HepG2 (cell line): Measurements from ENCODE around the gene EIF2S2. TPM values are rescaled to one million over a fixed set of nuclear protein-coding genes. Genes with fewer than 3 reads are reported as not detected.

Source experiments
- CC2D1A ChIP-seq: sonication (generic); formaldehyde crosslinking; IDR thresholded peaks from 2 replicates; pipeline ENCODE4 v1.8.1; 2023; ENCODE audit warnings: mild to moderate bottlenecking, missing genetic modification reagents
- KLF11 ChIP-seq: IDR thresholded peaks from 2 replicates; pipeline ENCODE4 v1.6.1; 2016; ENCODE audit warnings: missing compliant biosample characterization
- MIER2 ChIP-seq: IDR thresholded peaks from 2 replicates; pipeline ENCODE4 v1.6.1; 2016; ENCODE audit warnings: missing biosample characterization, missing genetic modification reagents
- POLR2AphosphoS2 ChIP-seq: IDR thresholded peaks from 2 replicates; pipeline ENCODE4 v1.6.1; 2011; ENCODE audit warnings: low read depth, low read length, improper control_type of control experiment
- POLR2G ChIP-seq: fragments of 200-400 bp; formaldehyde crosslinking; IDR thresholded peaks from 2 replicates; pipeline ENCODE4 v1.6.1; 2018; ENCODE audit warnings: mild to moderate bottlenecking, low read depth, low read length, moderate library complexity
- RBFOX2 ChIP-seq: fragments of 200-400 bp; formaldehyde crosslinking; IDR thresholded peaks from 2 replicates; pipeline ENCODE4 v1.6.1; 2017; ENCODE audit warnings: low read depth, mild to moderate bottlenecking, low read length
- RXRB ChIP-seq: IDR thresholded peaks from 2 replicates; pipeline ENCODE4 v1.6.1; 2016; ENCODE audit warnings: borderline replicate concordance, missing genetic modification reagents, missing compliant biosample characterization
- SALL2 ChIP-seq: sonication (generic); formaldehyde crosslinking; IDR thresholded peaks from 2 replicates; pipeline ENCODE4 v1.8.1; 2023; ENCODE audit warnings: mild to moderate bottlenecking, missing genetic modification reagents, inconsistent platforms
- SIN3A ChIP-seq: IDR thresholded peaks from 2 replicates; pipeline ENCODE4 v1.6.1; 2011; ENCODE audit warnings: low read depth, mild to moderate bottlenecking, control low read depth, low read length, borderline replicate concordance
- SRSF4 ChIP-seq: fragments of 200-400 bp; formaldehyde crosslinking; IDR thresholded peaks from one replicate; pipeline ENCODE4 v1.6.1; 2018; ENCODE audit warnings: mild to moderate bottlenecking, low read depth, low read length, moderate library complexity; ENCODE audit not compliant: poor library complexity, severe bottlenecking
- TEAD2 ChIP-seq: sonication (generic); formaldehyde crosslinking; IDR thresholded peaks from 2 replicates; pipeline ENCODE4 v1.9.0; 2021; ENCODE audit warnings: missing genetic modification reagents
- ZNF264 ChIP-seq: sonication (generic); formaldehyde crosslinking; IDR thresholded peaks from 2 replicates; pipeline ENCODE4 v1.4.0; 2020; ENCODE audit warnings: missing genetic modification reagents
- ZSCAN30 ChIP-seq: sonication (generic); formaldehyde crosslinking; IDR thresholded peaks from 2 replicates; pipeline ENCODE4 v1.5.0; 2020; ENCODE audit warnings: mild to moderate bottlenecking, missing genetic modification reagents
- polyA plus RNA-seq, 8 experiments: library from polyadenylated mRNA; depleted of rRNA in 3 of 8; stranded (reverse) in 7 of 8; unstranded in 1 of 8; fragments of >200 nt; fragmentation: Illumina TruSeq in 4 of 8; extraction: Trizol in 4 of 8; gene quantifications; 2 replicates each; pipeline versions ENCODE4 v1.2.1 to v1.2.3, GENCODE V29; 2011 to 2016; ENCODE audit warnings: low read depth in 4 of 8, missing spikeins in 1 of 8, mixed read lengths in 1 of 8; ENCODE audit not compliant: insufficient read depth in 1 of 8
- total RNA-seq, 5 experiments: library from RNA; depleted of rRNA; stranded (reverse); fragments of >200 nt; fragmentation: Illumina TruSeq; extraction: Trizol; gene quantifications; 2 replicates each; pipeline ENCODE4 v1.2.3, GENCODE V29; 2016; ENCODE audit warnings: low read depth in 1 of 5
- TF ChIP-seq, protein P1 (sequence below): sonication (generic); formaldehyde crosslinking; IDR thresholded peaks from 2 replicates; pipeline ENCODE4 v1.5.1; 2020; ENCODE audit warnings: missing genetic modification reagents, mild to moderate bottlenecking, borderline replicate concordance
- TF ChIP-seq, protein P2 (sequence below): sonication (generic); formaldehyde crosslinking; IDR thresholded peaks from 2 replicates; pipeline ENCODE4 v1.4.0; 2020; ENCODE audit warnings: missing genetic modification reagents, borderline replicate concordance
- TF ChIP-seq, protein P3 (sequence below): sonication (generic); formaldehyde crosslinking; IDR thresholded peaks from one replicate; pipeline ENCODE4 v1.5.1; 2020; ENCODE audit warnings: mild to moderate bottlenecking, missing genetic modification reagents; ENCODE audit errors: not compliant biosample characterization

Gene EIF2S2
- total and polyA plus RNA-seq, 2 of the 13 experiments (the other 11 are each of a cell fraction or from before 2014, with no cell fraction given), result 126 to 213 TPM

DNA sequence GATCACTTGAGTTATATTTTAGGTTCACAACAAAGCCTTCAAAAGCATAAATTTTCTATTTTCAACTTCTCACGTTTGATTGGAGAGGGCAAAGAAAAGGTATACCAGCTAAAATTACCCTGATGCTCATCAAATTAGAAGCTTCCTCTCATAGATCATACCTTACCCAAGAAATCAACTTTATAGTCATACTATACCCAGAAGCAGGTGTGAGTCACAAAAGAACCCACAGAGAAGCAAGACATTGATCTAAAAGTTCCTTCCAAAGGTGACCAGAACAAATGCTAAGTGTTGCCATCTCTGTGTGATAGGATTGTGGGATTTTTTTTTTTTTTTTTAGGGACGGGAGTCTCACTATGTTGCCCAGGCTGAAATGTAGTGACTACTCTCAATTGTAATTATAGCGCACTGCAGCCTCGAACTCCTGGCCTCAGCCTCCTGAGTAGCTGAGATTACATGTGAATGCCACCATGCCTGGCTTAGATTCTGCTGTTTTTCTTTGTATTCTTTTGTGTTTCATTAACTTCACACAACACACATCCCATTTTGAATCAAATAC is 3.3 kb downstream of the EIF2S2 start (continued):
- TF ChIP-seq ZSCAN30 (CRISPR knock-in tag), result no peak
- TF ChIP-seq RXRB (CRISPR knock-in tag), result 0 out of 2 replicates have a peak, but pooled peaks have one; percentile 7
- TF ChIP-seq CC2D1A (CRISPR knock-in tag), result no peak
- TF ChIP-seq, protein P1, sequence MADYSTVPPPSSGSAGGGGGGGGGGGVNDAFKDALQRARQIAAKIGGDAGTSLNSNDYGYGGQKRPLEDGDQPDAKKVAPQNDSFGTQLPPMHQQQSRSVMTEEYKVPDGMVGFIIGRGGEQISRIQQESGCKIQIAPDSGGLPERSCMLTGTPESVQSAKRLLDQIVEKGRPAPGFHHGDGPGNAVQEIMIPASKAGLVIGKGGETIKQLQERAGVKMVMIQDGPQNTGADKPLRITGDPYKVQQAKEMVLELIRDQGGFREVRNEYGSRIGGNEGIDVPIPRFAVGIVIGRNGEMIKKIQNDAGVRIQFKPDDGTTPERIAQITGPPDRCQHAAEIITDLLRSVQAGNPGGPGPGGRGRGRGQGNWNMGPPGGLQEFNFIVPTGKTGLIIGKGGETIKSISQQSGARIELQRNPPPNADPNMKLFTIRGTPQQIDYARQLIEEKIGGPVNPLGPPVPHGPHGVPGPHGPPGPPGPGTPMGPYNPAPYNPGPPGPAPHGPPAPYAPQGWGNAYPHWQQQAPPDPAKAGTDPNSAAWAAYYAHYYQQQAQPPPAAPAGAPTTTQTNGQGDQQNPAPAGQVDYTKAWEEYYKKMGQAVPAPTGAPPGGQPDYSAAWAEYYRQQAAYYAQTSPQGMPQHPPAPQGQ (CRISPR knock-in tag), result no peak
- TF ChIP-seq SALL2 (CRISPR knock-in tag), result no peak
- no peak for TF ChIP-seq SIN3A
- 0 out of 2 replicates have a peak, but pooled peaks have one; percentile 29 for TF ChIP-seq ZNF264
- peak; percentile 11; the same call in 1 of the 2 replicates for TF ChIP-seq RBFOX2
- TF ChIP-seq POLR2G, result peak; percentile 49; the same call in 1 of the 2 replicates
- TF ChIP-seq, protein P2, sequence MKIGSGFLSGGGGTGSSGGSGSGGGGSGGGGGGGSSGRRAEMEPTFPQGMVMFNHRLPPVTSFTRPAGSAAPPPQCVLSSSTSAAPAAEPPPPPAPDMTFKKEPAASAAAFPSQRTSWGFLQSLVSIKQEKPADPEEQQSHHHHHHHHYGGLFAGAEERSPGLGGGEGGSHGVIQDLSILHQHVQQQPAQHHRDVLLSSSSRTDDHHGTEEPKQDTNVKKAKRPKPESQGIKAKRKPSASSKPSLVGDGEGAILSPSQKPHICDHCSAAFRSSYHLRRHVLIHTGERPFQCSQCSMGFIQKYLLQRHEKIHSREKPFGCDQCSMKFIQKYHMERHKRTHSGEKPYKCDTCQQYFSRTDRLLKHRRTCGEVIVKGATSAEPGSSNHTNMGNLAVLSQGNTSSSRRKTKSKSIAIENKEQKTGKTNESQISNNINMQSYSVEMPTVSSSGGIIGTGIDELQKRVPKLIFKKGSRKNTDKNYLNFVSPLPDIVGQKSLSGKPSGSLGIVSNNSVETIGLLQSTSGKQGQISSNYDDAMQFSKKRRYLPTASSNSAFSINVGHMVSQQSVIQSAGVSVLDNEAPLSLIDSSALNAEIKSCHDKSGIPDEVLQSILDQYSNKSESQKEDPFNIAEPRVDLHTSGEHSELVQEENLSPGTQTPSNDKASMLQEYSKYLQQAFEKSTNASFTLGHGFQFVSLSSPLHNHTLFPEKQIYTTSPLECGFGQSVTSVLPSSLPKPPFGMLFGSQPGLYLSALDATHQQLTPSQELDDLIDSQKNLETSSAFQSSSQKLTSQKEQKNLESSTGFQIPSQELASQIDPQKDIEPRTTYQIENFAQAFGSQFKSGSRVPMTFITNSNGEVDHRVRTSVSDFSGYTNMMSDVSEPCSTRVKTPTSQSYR (CRISPR knock-in tag), result no peak
- TF ChIP-seq MIER2 (CRISPR knock-in tag), result no peak
- TF ChIP-seq, protein P3, sequence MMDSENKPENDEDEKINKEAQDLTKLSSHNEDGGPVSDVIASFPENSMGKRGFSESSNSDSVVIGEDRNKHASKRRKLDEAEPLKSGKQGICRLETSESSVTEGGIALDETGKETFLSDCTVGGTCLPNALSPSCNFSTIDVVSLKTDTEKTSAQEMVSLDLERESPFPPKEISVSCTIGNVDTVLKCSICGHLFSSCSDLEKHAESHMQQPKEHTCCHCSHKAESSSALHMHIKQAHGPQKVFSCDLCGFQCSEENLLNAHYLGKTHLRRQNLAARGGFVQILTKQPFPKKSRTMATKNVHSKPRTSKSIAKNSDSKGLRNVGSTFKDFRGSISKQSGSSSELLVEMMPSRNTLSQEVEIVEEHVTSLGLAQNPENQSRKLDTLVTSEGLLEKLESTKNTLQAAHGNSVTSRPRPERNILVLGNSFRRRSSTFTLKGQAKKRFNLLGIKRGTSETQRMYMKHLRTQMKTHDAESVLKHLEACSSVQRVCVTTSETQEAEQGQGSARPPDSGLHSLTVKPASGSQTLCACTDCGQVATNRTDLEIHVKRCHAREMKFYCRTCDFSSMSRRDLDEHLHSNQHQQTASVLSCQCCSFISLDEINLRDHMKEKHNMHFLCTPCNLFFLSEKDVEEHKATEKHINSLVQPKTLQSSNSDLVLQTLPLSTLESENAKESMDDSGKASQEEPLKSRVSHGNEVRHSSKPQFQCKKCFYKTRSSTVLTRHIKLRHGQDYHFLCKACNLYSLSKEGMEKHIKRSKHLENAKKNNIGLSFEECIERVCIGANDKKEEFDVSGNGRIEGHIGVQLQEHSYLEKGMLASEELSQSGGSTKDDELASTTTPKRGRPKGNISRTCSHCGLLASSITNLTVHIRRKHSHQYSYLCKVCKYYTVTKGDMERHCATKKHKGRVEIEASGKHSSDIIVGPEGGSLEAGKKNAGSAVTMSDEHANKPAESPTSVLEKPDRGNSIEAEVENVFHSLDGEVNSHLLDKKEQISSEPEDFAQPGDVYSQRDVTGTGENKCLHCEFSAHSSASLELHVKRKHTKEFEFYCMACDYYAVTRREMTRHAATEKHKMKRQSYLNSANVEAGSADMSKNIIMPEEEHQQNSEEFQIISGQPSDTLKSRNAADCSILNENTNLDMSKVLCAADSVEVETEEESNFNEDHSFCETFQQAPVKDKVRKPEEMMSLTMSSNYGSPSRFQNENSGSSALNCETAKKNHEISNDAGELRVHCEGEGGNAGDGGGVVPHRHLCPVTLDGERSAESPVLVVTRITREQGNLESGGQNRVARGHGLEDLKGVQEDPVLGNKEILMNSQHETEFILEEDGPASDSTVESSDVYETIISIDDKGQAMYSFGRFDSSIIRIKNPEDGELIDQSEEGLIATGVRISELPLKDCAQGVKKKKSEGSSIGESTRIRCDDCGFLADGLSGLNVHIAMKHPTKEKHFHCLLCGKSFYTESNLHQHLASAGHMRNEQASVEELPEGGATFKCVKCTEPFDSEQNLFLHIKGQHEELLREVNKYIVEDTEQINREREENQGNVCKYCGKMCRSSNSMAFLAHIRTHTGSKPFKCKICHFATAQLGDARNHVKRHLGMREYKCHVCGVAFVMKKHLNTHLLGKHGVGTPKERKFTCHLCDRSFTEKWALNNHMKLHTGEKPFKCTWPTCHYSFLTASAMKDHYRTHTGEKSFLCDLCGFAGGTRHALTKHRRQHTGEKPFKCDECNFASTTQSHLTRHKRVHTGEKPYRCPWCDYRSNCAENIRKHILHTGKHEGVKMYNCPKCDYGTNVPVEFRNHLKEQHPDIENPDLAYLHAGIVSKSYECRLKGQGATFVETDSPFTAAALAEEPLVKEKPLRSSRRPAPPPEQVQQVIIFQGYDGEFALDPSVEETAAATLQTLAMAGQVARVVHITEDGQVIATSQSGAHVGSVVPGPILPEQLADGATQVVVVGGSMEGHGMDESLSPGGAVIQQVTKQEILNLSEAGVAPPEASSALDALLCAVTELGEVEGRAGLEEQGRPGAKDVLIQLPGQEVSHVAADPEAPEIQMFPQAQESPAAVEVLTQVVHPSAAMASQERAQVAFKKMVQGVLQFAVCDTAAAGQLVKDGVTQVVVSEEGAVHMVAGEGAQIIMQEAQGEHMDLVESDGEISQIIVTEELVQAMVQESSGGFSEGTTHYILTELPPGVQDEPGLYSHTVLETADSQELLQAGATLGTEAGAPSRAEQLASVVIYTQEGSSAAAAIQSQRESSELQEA (CRISPR knock-in tag), result no peak
- peak; percentile 45 for TF ChIP-seq SRSF4
- no peak for TF ChIP-seq KLF11 (CRISPR knock-in tag)
- TF ChIP-seq TEAD2, result no peak
- TF ChIP-seq POLR2AphosphoS2, result 0 out of 2 replicates have a peak, but pooled peaks have one; percentile 11
